ENCODE measurements around the gene SERPINE2. TPM values are rescaled to one million over a fixed set of nuclear protein-coding genes. Genes with fewer than 3 reads are reported as not detected.
"Not testable (repeated sequence)": the region's sequence is repeated elsewhere in the genome, so short reads cannot be mapped to it uniquely, and the experiment has no call there.

The SERPINE2 gene
- total and polyA plus RNA-seq, 9 donors = 42.5 to 264 (median 101) TPM

DNA sequence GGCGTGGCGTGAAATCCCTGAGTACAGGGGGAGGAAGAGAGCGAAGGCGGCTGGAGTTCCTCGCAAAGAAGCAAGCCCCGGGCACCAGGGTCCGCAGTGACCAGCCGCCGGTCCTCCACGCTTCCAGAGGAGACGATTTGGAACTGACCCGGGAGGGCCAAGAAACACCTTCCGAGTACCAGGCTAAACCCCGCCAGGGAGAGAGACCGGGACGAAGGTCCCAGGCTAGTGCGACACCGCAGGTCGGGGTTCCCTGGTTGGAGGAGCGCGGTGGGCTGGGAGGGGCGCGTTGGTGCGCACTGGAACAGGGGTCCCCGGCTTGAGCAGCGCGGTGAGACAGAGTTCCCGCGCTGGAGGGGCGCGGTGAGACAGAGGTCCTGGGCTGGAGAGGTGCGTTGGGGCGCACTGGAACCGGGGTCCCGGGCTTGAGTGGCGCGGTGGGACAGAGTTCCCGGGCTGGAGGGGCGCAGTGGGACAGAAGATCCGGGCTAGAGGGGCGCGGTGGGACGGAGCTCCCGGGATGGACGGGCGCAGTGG is 94.9 kb downstream of the SERPINE2 start:
- WGBS, 3 donors = 0% methylated on average over 42 to 46 of the region's 46 CpGs
- Histone ChIP-seq H3K36me3 (no peaks in the 10 kb centered on the region), H3K27ac (peak overlapping the region; percentile 81 to 85), H3K9me3 (no peaks in the 10 kb centered on the region), H3K27me3 (no peaks in the 10 kb centered on the region), H3K4me3 (peak overlapping the region; percentile 76), H3K4me1 (ENCODE audit: insufficient read depth) (peaks cover 15% of the 10 kb centered on the region)
- DNase-seq = peak; percentile 24 to 60 (median 39)
- intact Hi-C loops (cut with DNase I) = loop anchor here in 1 of 4 donors (5.0 kb wide), 1 partner anchor 107 kb away; the partner anchor contains the start of gene AP1S3
- TF ChIP-seq EP300 (IDR thresholded peaks at IDR 0.05) (no peak), POLR2A (IDR thresholded peaks at IDR 0.05) (no peak)
- TF ChIP-seq, protein P1, sequence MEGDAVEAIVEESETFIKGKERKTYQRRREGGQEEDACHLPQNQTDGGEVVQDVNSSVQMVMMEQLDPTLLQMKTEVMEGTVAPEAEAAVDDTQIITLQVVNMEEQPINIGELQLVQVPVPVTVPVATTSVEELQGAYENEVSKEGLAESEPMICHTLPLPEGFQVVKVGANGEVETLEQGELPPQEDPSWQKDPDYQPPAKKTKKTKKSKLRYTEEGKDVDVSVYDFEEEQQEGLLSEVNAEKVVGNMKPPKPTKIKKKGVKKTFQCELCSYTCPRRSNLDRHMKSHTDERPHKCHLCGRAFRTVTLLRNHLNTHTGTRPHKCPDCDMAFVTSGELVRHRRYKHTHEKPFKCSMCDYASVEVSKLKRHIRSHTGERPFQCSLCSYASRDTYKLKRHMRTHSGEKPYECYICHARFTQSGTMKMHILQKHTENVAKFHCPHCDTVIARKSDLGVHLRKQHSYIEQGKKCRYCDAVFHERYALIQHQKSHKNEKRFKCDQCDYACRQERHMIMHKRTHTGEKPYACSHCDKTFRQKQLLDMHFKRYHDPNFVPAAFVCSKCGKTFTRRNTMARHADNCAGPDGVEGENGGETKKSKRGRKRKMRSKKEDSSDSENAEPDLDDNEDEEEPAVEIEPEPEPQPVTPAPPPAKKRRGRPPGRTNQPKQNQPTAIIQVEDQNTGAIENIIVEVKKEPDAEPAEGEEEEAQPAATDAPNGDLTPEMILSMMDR (IDR thresholded peaks at IDR 0.05) = no peak

DNA sequence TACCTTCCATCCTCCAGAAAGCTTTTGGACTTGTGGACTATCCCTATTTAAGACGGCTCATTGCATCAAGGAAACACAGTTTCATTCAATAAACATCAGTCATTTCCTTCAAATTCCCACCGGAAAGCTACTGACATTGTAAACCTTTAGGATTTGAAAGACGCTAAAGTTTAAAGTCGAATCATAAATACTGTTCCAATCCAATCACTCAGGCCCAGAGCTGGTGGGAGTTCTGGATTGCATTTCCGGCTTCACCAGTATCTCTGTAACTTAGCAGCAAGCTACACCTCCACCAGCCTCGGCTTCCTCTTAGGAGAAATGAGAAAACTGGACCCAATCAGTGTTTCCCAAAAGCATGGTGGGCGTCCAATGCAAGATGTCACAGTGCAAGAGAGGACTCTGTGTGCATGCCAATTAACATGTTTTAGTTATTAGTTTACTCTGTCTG is 95.5 kb downstream of the SERPINE2 start:
- H3K36me3 ChIP-seq = no peaks in the 10 kb centered on the region
- intact Hi-C loops (cut with DNase I) = loop anchor here in 1 of 4 donors (5.0 kb wide), 1 partner anchor 106 kb away; the partner anchor contains the start of gene AP1S3

DNA sequence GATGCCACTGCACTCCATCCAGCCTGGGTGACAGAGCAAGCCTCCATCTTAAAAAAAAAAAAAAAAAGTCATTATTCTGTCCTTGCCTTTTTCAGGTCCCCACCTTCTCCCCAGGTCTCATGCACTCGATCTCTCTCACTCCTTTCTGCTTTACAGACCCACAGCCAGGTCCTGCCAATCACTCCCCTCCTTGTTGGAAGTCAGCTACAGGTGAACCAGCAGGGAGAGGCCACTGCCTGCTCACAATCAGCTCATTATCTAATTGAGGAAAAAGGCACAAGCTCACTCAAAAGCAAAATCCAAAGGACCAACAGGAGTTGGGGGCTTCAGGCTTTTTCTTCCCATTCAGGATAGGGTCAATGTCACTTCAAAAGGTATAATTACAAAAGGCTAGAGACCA is 96.0 kb downstream of the SERPINE2 start:
- 58 to 73% (median 67%) methylated on average over 1 of the region's 1 CpG for WGBS, 3 donors
- H3K27me3 ChIP-seq = no peaks in the 10 kb centered on the region
- peaks cover 20% of the 10 kb centered on the region for H3K4me1 ChIP-seq (ENCODE audit: insufficient read depth)
- DNase-seq = no peak
- no peaks in the 10 kb centered on the region for H3K36me3 ChIP-seq
- H3K27ac ChIP-seq = no peak overlapping the region
- H3K4me3 ChIP-seq = no peak overlapping the region
- TF ChIP-seq, protein P1 (IDR thresholded peaks at IDR 0.05) = no peak
- TF ChIP-seq POLR2A (IDR thresholded peaks at IDR 0.05) (no peak), EP300 (IDR thresholded peaks at IDR 0.05) (no peak)
- intact Hi-C loops (cut with DNase I) = loop anchor here in 1 of 4 donors (5.0 kb wide), 1 partner anchor 106 kb away; the partner anchor contains the start of gene AP1S3
- H3K9me3 ChIP-seq = no peaks in the 10 kb centered on the region

More for the DNA sequence above, 95.5 kb downstream of the SERPINE2 start:
- Histone ChIP-seq H3K9me3 (no peaks in the 10 kb centered on the region), H3K4me3 (peak overlapping the region; percentile 76), H3K27ac (no peak overlapping the region), H3K27me3 (no peaks in the 10 kb centered on the region), H3K4me1 (ENCODE audit: insufficient read depth) (peaks cover 20% of the 10 kb centered on the region)
- TF ChIP-seq POLR2A (IDR thresholded peaks at IDR 0.05) (no peak), EP300 (IDR thresholded peaks at IDR 0.05) (no peak)
- TF ChIP-seq, protein P1 (IDR thresholded peaks at IDR 0.05) = no peak
- no peak for DNase-seq
- 3 to 6% (median 6%) methylated on average over 7 of the region's 7 CpGs for whole genome bisulfite sequencing, 3 donors

DNA sequence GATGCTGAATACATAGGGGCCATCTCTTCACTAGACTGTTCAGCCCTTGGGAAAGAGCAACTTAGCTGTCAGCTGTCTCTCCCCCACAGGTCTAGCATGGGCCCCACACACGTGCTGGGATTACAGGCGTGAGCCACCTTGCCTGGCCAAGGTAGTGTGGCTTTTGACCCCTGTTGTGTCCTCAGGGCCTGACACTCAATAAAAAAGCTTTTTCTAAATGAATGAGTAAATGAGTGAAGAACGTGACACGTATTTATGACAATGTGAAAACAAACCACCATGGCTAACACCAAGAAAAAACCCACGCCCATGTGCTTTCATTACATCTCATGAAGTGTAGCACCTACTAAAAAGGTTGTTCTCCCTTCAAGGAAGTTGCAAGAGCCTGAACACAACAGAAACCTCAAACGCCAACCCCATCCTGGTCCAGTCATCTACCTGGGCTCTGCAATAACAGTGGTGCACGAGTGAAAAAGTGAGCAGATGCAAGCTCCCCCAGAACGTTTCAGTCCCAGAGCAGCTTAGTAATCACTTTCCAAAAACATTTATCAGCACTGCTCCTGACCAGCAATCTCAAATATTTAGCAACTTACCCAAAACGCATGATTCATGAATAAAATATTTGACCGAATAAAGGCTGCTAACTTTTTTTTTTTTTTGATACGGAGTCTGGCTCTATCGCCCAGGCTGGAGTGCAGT is 97.4 kb downstream of the SERPINE2 start:
- no peaks in the 10 kb centered on the region for H3K27me3 ChIP-seq
- WGBS, 3 donors = 32 to 34% (median 33%) methylated on average over 12 of the region's 12 CpGs
- TF ChIP-seq POLR2A (IDR thresholded peaks at IDR 0.05) = no peak
- TF ChIP-seq, protein P1 (IDR thresholded peaks at IDR 0.05) = no peak
- no peak for TF ChIP-seq EP300 (IDR thresholded peaks at IDR 0.05)
- H3K9me3 ChIP-seq = no peaks in the 10 kb centered on the region
- intact Hi-C loops (cut with DNase I) = loop anchor here in 1 of 4 donors (5.0 kb wide), 1 partner anchor 104 kb away; the partner anchor contains the start of gene AP1S3
- no peak for DNase-seq
- H3K27ac ChIP-seq = no peak overlapping the region
- H3K36me3 ChIP-seq = no peaks in the 10 kb centered on the region
- no peak overlapping the region for H3K4me3 ChIP-seq
- peaks cover 23% of the 10 kb centered on the region for H3K4me1 ChIP-seq (ENCODE audit: insufficient read depth)

DNA sequence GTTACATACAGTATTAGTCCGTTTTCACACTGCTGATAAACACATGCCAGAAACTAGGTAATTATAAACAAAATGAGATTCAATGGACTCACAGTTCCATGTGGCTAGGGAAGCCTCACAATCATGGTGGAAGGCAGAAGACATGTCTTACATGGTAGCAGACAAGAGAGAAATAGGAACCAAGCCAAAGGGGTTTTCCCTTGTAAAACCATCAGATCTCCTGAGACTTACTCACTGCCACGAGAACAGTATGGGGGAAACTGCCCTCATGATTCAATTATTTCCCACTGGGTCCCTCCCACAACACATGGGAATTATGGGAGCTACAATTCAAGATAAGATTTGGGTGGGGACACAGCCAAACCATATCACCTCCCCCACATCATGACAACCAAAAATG is 99.6 kb downstream of the SERPINE2 start:
- intact Hi-C loops (cut with DNase I); DNase-seq; H3K27me3 ChIP-seq; H3K27ac ChIP-seq; H3K9me3 ChIP-seq; H3K4me3 ChIP-seq; H3K36me3 ChIP-seq: not testable (repeated sequence)
- 44 to 62% (median 53%) methylated on average over 2 of the region's 2 CpGs for WGBS, 3 donors
- H3K4me1 ChIP-seq (ENCODE audit: insufficient read depth) = peaks cover 28% of the 10 kb centered on the region

All from ovary (tissue), 9 donors.